ENCODE data around the gene IRF8.
"Not testable (repeated sequence)": the region's sequence is repeated elsewhere in the genome, so short reads cannot be mapped to it uniquely, and the experiment has no call there.

IRF8 gene

GRCh38 chr16:85934210-85934609 lies 35.2 kb downstream of the IRF8 start:
- DNase-seq (ENCODE audit: low read depth in 2 of 2, low spot score in 1 of 2), result no peak

GRCh38 chr16:85935391-85935973 lies 36.5 kb downstream of the IRF8 start:
- no peak for DNase-seq (ENCODE audit: low read depth in 2 of 2, low spot score in 1 of 2)

- DNase-seq (ENCODE audit: low read depth in 2 of 2, low spot score in 1 of 2), result peak; percentile 45 to 48
Measured at GRCh38 chr16:85935974-85936760, 37.2 kb downstream of the IRF8 start.

- DNase-seq (ENCODE audit: low read depth in 2 of 2, low spot score in 1 of 2), result no peak
Measured at GRCh38 chr16:85936816-85937215, 37.9 kb downstream of the IRF8 start.

GRCh38 chr16:85940214-85940613 lies 41.3 kb downstream of the IRF8 start:
- no peak for DNase-seq (ENCODE audit: low read depth in 2 of 2, low spot score in 1 of 2)

- DNase-seq (ENCODE audit: low read depth in 2 of 2, low spot score in 1 of 2), result no peak
Measured at GRCh38 chr16:85941863-85942644, 43.1 kb downstream of the IRF8 start.

GRCh38 chr16:85942659-85943058 lies 43.7 kb downstream of the IRF8 start:
- not testable (repeated sequence) for DNase-seq (ENCODE audit: low read depth in 2 of 2, low spot score in 1 of 2)

- no peak for DNase-seq (ENCODE audit: low read depth in 2 of 2, low spot score in 1 of 2)
Measured at GRCh38 chr16:85943711-85944110, 44.7 kb downstream of the IRF8 start.

- no peak for DNase-seq (ENCODE audit: low read depth in 2 of 2, low spot score in 1 of 2)
Measured at GRCh38 chr16:85944572-85945423, 45.8 kb downstream of the IRF8 start.

- no peak for DNase-seq (ENCODE audit: low read depth in 2 of 2, low spot score in 1 of 2)
Measured at GRCh38 chr16:85945424-85945751, 46.4 kb downstream of the IRF8 start.

GRCh38 chr16:85946541-85947124 lies 47.7 kb downstream of the IRF8 start:
- no peak for DNase-seq (ENCODE audit: low read depth in 2 of 2, low spot score in 1 of 2)

- DNase-seq (ENCODE audit: low read depth in 2 of 2, low spot score in 1 of 2), result no peak
Measured at GRCh38 chr16:85947230-85948137, 48.5 kb downstream of the IRF8 start.

- no peak for DNase-seq (ENCODE audit: low read depth in 2 of 2, low spot score in 1 of 2)
Measured at GRCh38 chr16:85948138-85948509, 49.2 kb downstream of the IRF8 start.

- DNase-seq (ENCODE audit: low read depth in 2 of 2, low spot score in 1 of 2), result no peak
Measured at GRCh38 chr16:85948616-85949265, 49.8 kb downstream of the IRF8 start.

- DNase-seq (ENCODE audit: low read depth in 2 of 2, low spot score in 1 of 2), result no peak
Measured at GRCh38 chr16:85950136-85950918, 51.4 kb downstream of the IRF8 start.

GRCh38 chr16:85952197-85952596 lies 53.2 kb downstream of the IRF8 start:
- DNase-seq (ENCODE audit: low read depth in 2 of 2, low spot score in 1 of 2), result no peak

- DNase-seq (ENCODE audit: low read depth in 2 of 2, low spot score in 1 of 2), result no peak
Measured at GRCh38 chr16:85952811-85953210, 53.8 kb downstream of the IRF8 start.

GRCh38 chr16:85954927-85955519 lies 56.1 kb downstream of the IRF8 start:
- DNase-seq (ENCODE audit: low read depth in 2 of 2, low spot score in 1 of 2), result no peak

All from stimulated activated CD8-positive, alpha-beta memory T cell treated with anti-CD3 and anti-CD28 coated beads, Interleukin-4, amount 100 ng/mL, for 1 hour (primary cell).